ENCODE data around the gene TEX12.

DNA sequence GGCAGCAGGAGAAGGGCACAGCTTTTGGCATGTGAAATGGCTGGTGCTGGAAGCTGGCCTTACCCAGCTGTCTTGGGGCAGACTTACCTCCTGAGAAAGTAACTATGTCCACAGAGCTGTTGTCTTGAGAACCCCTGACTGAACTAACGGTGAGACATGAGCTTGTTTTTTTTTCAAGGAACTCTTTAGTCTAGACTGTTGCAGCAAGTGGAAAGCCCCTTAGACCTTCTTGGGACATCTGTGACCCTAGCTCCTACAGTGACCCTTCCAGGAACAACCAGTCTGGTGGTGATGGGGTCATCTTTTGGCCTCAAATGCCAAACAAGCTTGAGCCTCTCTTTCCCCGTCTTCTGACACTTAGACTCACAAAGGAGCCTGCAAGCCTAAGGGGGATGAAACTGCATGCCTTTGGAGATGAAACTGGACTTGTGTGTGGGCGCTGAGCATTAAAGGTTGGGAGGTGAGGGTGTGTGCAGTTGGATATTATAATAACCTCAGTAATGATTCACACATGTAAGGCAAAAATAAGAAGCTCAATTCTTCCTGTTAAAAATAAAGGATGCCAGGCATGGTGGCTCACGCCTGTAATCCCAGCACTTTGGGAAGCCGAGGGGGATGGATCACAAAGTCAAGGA lies 45.1 kb upstream of the TEX12 start:
- TF ChIP-seq, protein P1, sequence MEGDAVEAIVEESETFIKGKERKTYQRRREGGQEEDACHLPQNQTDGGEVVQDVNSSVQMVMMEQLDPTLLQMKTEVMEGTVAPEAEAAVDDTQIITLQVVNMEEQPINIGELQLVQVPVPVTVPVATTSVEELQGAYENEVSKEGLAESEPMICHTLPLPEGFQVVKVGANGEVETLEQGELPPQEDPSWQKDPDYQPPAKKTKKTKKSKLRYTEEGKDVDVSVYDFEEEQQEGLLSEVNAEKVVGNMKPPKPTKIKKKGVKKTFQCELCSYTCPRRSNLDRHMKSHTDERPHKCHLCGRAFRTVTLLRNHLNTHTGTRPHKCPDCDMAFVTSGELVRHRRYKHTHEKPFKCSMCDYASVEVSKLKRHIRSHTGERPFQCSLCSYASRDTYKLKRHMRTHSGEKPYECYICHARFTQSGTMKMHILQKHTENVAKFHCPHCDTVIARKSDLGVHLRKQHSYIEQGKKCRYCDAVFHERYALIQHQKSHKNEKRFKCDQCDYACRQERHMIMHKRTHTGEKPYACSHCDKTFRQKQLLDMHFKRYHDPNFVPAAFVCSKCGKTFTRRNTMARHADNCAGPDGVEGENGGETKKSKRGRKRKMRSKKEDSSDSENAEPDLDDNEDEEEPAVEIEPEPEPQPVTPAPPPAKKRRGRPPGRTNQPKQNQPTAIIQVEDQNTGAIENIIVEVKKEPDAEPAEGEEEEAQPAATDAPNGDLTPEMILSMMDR (IDR thresholded peaks at IDR 0.05), result no peak
- TF ChIP-seq POLR2AphosphoS5 (IDR thresholded peaks at IDR 0.05) (no peak), EP300 (IDR thresholded peaks at IDR 0.05) (no peak)
